ENCODE data around the gene TFIP11.

DNA sequence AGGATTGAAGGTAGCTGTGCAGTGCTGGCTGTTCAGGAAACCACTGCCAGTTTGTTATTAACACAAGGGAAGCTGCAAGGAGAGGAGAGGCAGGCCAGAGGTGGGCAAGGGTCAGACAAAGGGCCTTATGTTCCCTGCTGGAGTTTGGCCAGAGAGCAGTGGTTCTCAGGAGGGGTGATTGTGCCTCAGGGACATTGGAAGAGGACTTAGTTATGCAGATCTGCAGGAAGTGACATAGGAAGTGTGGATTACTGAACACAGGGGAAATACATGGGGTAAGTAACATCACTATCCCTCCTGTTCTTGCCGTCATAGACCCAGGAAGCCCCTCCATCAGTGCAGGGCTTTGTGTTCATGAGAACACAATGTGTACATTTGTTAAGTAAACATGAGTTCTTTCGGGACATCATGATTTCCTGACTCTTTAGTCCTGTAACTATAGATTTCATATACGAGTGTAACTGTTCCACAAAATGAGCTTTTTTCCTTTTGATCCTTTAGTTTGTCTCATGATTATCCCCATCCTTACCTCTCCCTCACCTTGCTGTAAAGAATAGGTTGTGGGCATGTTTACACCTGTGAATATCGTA lies 22.7 kb downstream of the TFIP11 start:
- TF ChIP-seq, protein P1, sequence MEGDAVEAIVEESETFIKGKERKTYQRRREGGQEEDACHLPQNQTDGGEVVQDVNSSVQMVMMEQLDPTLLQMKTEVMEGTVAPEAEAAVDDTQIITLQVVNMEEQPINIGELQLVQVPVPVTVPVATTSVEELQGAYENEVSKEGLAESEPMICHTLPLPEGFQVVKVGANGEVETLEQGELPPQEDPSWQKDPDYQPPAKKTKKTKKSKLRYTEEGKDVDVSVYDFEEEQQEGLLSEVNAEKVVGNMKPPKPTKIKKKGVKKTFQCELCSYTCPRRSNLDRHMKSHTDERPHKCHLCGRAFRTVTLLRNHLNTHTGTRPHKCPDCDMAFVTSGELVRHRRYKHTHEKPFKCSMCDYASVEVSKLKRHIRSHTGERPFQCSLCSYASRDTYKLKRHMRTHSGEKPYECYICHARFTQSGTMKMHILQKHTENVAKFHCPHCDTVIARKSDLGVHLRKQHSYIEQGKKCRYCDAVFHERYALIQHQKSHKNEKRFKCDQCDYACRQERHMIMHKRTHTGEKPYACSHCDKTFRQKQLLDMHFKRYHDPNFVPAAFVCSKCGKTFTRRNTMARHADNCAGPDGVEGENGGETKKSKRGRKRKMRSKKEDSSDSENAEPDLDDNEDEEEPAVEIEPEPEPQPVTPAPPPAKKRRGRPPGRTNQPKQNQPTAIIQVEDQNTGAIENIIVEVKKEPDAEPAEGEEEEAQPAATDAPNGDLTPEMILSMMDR (IDR thresholded peaks at IDR 0.05): no peak
- TF ChIP-seq POLR2AphosphoS5 (IDR thresholded peaks at IDR 0.05): no peak
- TF ChIP-seq POLR2A (IDR thresholded peaks at IDR 0.05): no peak
